OCI-M2 (cell line): ENCODE measurements around the gene PIGW.
"Not testable (repeated sequence)": the region's sequence is repeated elsewhere in the genome, so short reads cannot be mapped to it uniquely, and the experiment has no call there.

ENCODE experiments used
- DNase-seq: peaks from one replicate; lab custom pipeline; 2025; ENCODE audit not compliant: unreplicated experiment; lab: John Stamatoyannopoulos, UW

Gene PIGW

DNA sequence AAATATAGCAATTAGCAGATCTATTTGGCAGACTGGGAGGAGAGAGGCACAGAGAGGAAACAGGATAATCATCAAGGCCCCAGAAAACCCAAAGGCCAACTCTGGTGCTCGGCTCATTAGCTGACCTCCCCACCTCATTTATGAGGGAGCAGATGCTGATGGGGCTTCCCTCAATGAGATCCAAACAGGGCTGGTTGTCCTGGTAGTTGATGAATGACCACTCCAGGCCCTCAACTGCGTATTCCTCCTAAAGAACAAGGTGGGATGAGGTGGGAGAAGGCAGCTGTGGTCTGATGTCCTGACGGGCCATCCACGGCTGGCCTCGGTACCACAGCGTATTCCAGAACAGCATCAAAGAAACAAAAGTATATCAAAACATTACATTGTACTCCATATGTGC, 27.5 kb upstream of the PIGW start:
- no peak for DNase-seq

DNA sequence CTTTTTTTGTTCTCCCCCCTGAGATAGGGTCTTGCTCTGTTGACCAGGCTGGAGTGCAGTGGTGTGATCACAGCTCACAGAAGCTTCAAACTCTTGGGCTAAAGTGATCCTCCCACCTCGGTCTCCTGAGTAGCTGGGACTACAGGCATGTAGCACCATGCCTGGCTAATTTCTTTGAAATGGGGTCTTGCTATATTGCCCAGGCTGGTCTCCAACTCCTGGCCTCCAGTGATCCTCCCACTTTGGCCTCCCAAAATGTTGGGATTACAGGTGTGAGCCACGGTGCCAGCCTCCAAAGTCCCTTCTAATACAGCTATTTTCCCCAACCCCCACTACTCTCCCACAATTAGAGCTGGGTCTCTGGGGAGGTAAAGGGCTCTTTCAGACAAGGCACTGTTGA, 26.3 kb upstream of the PIGW start:
- not testable (repeated sequence) for DNase-seq

DNA sequence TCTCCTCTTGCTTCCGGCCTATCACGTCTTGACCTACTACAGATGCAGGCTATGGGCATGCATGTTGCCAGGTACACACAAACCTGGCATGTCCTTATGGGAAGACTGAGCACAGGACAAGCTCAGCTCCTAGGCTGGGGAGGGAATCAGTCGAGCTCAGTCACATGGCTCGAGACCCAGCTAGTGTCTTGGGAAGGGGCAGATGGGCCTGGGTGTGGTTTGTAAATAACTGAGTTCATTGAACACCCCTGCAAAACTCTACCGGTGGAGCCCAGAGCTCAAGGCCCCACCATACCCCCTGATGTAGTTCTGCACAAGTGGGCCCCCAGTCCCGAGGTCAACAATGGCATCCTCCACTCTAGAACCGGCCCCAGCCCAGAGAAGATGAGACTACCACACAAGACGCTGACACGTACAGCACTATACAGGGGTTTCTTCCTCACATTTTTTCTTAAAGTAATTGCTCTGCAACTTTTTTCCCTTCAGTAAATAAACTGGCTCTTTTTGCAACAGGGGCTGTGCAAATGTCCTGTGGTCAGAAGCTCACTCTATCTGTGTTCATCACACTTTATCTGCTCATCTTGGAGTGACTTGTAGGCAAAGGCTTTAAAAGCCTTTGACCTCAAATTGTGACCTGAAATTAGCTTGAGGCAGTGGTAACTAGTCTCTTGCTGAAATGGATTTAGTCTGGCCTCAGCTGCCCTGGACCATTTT, 25.4 kb upstream of the PIGW start:
- DNase-seq, result no peak

DNA sequence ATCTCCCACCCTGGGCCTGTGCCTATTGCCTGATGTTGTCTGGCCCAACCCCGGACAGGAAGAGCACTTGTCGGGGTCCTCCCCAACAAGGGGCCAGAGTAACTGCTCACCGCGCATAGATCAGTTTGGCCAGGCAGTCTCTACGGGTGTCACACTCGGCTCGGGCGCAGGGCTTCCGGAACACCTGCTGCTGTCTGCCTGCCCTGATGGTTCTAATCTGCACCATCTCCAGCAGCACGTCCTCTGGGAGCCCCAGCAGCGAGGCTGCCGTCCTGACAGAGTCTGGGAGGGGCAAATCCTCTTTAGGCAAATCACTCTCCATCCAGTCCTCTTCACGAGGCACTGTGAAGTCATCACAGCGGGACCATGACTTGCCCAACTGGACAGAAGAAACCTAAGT, 24.2 kb upstream of the PIGW start:
- no peak for DNase-seq

DNA sequence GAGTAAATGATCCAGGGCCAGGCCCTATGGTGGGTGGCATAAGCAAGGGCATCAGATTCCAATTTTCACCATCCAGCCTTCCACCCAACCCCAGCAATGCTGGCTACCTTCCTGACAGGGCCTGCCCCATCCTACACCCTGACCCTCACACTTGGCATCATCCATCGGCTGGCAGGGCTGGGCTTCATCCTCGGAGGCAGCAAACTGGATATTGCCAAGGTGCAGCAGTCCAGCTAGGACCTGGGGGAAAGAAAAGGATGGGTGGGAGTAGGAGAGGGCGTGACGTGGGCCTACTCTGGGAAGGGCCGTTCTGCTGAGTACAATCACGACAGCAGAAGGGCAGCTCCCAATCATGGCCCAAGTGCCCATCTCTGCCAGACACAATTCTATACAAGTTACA, 23.6 kb upstream of the PIGW start:
- DNase-seq, result no peak

DNA sequence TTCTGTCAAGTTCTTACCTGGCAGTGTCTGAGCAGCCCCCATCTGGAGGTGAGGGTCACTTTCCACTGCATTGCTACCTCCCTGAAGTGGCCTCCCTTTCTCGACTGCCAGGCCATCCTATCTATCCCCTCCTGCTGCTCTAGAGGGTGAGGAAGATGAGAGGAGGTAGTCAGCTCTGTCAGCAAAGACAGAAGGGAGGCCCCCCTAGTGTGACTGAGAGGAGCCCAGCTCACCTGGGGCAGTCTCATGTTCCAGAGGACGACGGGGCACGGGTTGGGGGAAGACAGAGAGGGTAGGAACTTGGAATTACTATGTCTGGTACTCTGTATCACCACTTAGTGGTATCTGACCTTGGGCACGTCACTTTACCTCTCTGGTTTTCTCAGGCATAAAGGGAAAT, 22.1 kb upstream of the PIGW start:
- DNase-seq, result no peak

DNA sequence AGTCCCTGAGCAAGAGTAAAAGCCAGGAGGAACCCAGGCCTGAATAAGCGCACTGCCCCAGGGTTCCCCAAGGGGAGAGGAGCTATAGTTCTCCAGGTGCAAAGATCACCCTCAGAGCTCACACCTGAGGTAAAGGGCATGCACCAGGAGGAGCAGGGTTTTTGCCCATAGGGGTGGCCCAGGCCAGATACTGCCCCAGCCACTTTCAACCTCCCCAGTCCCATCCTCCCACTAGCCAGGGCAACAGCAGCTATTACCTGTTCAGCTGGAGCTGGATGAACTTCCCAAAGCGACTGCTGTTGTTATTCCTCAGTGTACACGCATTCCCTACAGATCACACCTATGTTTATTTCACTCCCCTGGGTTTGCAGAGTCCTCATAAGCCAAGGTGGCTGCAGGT, 19.9 kb upstream of the PIGW start:
- no peak for DNase-seq

DNA sequence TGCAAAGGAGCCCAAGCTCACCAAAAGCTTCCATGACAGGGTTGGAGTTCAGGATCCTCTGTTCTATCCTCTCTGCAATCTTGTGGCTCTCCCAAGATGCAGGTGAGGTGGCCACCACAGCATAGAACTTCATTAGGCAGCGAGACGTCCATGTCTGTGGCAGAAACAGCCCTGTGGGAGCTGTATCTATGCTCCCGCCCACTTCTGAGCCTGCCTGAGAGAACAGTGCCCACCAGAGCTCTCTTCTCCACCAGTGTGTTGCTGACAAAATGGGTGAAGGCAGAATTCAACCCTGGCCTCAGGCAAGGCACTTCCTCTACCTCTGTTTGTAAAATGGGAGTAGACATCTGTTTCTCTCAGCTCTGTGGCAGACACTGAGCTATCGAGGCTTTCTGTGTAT, 18.9 kb upstream of the PIGW start:
- DNase-seq, result no peak

DNA sequence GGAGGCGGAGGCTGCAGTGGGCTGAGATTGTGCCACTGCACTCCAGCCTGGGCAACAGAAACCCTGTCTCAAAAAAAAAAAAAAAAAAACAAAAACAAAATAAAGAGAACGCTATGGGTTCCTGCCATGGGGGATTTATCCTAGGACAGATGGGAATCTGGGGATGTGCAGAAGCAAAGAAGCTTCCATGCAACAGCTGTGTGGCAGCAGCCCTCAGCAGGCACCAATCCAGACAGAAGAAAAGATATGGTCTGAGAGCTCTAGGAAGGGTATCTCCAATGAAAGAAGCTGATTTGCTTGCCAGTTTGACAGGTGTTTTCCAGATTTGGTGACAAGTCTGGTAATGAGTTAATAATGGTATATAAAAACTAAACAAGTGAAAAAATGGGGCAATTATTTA, 11.7 kb upstream of the PIGW start:
- no peak for DNase-seq

DNA sequence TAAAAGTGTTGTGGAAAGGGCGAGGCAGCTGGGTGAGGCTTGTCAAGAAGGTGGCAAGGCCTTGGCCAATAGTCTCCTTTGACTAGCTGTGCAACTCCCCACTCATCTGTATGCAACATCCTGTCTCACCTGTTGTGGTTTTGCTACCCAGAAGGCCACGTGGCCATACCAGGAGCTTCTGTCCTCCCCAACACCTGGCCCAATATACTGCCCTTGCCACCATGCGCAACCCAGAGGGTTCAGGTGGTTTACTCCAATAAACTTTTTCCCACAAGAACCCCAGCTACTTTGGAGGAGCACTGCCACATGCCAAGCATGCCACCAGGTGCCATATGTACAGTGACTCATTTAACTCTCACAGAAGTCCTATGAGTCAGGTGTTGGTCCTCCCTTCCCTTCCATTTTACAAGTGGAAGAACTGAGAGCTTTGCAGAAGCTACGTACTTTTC, 10.3 kb upstream of the PIGW start:
- DNase-seq, result no peak

DNA sequence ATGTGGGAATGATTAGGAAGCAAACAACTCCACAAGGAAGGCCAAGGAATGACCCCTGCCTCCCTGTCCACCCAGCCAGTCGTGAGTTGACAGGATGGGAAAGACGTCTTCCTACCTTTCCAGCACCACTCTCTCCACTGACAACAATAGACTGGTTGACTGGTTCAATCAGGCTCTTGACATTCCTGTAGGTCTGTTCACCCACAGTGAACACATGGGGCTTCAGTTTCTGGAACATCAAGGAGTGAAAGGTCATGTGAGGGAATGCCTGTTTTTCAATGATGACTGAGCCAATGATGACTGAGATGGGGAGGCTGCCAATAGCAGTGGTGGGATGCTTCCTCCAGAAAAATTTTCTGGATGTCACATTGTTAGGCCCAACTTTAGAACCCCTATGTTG, 9.7 kb upstream of the PIGW start:
- no peak for DNase-seq

DNA sequence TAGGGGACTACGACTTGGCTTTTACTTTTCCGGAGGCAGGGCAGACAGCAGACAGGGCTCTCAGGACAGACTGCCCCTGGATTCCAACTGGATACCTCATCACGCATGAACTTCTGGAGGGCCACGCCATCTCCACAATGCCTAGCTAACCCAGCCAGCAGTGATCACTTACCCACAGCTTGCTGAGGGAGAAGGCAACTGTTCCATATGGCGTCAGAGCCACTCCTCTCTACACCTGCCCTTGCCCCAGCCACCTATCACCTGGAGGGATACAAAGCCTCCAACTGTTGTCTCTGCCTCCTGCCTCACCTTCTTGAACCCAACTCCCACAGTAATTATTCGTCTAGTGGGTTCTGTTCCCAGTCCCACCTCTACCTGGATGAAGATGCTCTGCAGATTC, 8.9 kb upstream of the PIGW start:
- DNase-seq, result no peak

DNA sequence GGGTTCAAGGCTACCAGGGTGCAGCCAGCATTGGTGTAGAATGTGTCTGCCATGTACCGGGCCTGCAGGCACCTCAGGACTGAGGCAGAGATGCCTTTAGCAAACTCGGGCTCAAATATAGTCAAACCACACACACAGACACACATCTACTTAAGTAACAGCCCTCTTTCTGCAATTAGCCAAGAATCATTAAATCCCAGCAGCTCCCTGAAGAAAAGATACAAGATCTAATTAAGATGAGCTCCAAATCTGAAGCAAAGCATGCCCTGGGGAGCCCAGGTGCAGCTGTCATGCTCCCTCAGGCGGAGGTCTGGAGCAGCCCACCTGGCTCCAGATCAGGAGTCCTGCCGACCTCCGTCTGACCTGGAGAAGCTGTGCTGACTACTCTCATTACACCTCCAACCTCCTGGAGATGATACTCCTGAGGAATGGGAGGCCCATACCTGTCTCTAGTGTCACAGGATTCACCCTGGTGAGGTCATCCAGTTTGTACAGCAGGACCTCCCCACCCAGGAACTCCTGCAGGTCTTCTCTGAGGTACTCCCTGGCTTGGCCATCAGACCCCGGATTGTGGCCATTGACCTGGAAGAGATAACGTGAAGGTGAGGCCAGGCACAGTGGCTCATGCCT, 7.1 kb upstream of the PIGW start:
- no peak for DNase-seq

DNA sequence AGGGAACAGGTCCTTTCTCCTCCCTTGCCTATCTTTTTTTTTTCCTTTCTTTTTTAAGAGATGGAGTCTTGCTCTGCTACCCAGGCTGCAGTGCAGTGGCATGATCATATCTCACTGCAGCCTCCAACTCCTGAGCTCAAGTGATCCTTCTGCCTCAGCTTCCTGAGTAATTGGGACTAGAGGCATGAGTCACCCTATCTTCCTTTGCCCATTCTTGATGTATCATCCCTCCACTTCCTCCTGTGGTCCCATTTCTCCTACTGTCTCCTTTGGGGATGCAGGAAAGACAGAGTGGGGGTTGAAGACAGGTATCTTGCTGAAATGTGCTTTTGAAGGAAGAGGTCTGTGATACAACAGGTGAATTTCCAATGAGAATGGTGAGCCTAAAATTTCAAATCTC, 5.7 kb upstream of the PIGW start:
- DNase-seq, result no peak

DNA sequence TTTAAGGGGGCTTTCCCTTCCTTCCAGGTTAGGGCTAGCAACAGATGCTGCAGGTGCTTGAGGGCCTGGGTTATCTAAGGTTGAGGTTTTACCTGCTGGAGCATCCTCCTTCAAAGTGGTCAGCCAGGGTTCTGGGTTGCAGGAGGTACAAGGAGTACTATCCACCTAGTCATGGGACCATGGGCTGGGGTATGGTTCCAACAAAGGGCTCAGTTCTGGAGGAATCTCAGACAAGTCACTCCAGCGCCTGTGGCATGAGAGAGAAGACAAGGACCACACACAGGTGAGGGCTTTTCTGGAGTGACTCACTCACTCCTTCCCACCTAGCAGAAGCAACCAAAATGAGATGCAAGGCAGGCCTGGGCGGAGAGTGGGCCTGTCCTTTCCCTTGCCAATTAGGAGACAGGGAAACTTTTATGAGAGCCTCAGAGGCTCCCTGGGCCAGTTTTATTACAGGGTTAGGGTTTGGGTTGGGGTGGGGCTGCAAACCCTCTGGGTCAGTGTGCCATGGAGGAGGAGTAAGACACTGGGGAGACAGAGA, 2.3 kb upstream of the PIGW start:
- DNase-seq, result no peak

DNA sequence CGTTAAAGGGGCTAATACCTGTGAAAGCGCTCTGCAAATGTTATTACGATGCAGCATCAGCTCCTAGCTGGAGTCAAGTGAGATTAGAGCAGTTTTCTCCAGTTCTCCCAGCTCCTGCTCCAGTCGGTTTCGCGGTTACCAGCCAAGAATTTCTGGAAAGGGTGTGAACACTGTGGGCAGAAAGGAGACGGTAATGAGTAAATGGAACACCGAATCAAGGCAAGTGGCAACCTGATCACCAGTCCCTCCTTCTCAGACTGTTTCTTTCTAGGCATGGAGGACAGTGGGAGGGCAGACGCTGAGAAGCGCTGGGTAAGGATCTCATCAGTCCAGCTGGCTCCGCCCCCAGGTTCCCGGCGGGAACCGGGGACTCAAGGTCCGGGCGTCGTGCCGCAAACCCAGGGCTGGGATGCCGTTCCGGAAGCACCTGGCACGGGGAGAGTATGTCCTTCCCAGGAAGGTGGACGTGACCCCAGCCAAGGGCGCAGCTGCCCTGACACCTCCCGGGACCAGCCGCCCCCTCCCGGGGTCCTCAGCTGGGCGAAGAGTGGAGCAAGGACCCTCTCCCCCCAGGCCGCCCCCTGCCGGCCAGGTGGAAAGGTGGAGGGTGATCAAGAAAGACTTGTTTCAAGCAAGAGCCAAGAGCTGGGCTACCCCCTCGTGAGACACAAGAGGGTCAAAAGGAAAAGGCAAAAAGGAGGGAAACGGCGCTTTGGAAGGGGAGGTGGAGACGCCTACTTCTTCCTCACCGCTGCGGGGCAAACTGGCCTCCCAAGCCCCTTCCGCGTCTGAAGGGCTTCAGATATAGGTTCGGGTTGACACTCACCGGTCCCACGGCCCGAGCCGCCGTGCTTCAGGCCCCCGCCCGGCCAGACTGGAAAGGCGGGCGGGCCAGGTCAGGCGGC, 600 bp upstream of the PIGW start:
- no peak for DNase-seq

DNA sequence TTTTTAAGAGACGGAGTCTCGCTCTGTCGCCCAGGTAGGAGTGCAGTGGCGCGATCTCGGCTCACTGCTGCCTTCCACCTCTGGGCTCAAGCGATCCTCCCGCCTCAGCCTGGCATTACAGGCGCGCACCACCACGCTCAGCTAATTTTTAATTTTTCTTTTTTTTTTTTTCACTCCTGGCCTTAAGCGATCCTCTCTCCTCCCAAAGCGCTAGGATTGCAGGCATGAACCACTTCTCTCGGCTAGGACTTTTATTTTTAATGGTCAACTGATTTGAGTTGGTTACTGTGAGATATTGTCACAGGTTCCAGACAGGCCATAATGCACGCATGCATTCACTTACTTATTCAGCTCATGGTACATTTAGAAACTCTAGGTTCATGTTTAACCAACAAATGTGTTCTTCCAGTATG, 888 bp downstream of the PIGW start:
- DNase-seq, result no peak

DNA sequence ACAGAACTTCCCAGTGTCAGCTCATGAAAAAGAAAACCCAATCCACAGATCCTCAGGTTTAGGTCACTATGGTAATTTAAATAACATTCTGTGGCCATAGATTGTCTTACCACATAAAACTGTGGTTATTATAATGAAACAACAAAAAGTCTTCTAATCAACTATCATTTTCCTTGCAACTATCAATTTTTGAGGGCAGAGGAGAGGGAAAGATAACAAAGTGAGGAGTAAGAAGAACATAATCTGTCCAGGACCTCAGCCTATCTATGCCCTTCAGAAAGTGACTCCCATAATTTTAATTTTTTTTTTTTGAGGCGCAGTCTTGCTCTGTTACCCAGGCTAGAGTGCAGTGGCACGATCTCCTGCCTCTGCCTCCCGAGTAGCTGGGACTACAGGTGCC, 5.9 kb downstream of the PIGW start:
- no peak for DNase-seq

DNA sequence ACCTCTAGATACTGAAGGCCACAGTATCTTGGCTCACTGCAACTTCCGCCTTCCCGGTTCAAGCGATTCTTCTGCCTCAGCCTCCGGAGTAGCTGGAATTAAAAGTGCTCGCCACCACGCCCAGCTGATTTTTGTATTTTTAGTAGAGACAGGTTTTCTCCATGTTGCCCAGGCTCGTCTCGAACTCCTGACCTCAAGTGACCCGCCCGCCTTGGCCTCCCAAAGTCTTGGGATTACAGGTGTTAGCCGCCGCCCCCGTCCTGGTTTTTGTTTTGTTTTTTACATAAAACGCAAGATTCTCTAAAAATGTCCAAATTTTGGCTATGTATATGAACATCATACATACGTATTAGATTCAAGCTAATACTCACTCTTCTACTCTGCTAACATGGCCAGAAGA, 8.0 kb downstream of the PIGW start:
- DNase-seq, result no peak

DNA sequence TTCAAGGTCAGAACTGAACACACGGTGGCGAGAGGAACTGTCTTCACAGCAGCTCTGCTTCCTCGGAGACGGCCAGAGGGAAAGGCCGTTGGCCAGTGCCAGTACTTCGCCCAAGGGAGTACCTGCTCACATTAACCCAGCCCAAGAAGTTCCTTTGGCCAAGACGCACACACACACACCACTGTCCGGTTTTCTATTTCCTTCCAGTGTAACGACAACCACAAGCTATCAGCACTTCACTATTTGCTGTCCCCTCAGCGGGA, 9.2 kb downstream of the PIGW start:
- DNase-seq, result no peak

DNA sequence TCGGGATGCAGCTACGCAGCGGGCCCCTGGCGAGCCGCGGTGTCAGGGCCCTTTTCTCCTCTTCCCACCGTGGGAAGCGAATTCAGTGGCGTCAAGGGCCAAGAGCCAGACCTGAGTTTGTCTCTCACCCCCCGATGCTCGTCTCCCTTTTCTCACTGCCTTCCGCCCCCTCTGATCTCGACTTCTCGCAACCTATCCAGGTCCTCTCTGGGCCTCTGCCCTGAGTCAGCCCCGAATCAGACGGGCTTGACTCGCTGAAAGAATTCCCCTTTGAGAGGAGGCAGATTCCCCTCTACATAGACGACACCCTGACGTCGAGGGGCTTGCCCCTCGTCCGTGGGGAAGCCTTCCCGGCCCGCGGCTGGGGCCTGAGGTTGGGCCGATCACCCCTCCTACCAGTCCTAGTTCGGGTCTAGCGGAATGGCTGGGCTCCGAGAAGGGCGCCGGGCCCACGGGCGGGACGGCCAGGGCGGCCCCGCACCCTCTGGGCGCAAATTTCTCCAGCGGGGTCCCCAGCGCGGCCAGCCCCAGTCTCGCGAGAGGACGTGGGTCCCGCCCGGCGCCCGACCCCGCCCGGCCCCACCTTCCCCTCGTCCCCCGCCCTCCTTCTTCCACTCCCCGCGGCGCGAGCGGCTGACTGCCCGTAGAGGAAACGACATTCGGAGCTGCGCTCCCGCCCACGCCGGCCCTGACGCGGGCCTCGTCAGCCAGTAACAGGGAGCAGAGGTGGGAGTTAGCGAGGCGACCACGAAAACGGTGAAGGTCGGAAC, 9.7 kb downstream of the PIGW start, which contains the start of gene GGNBP2:
Gene GGNBP2 (plus strand): TSS at position 613 of the 770 bp plus-strand sequence. CDS start 806 bp downstream, outside the sequence.
- no peak for DNase-seq
